ENCODE results near the gene CYP8B1. TPM values are rescaled to one million over a fixed set of nuclear protein-coding genes. Genes with fewer than 3 reads are reported as not detected.

CYP8B1 gene
- total and polyA plus RNA-seq, 3 donors from 2014 or later, result not detected

GRCh38 chr3:42851228-42851834, 24.3 kb downstream of the CYP8B1 start:
- 78 to 85% methylated on average over 5 to 6 of the region's 6 CpGs for WGBS, 2 donors
- Histone ChIP-seq H3K27me3 (no peaks in the 10 kb centered on the region), H3K36me3 (ENCODE audit: low read depth, missing control alignments) (no peaks in the 10 kb centered on the region), H3K4me3 (no peak overlapping the region), H3K9me3 (no peaks in the 10 kb centered on the region), H3K27ac (peak overlapping the region in 1 of 2 donors; percentile 33), H3K4me1 (peaks cover 27% of the 10 kb centered on the region)
- TF ChIP-seq CTCF (IDR thresholded peaks at IDR 0.05) (no peak), POLR2A (IDR thresholded peaks at IDR 0.05) (no peak)
- no peak for DNase-seq
- intact Hi-C loops (cut with DNase I; ENCODE audit: low total_unique reads), result no loop called here

GRCh38 chr3:42850263-42850662, 25.4 kb downstream of the CYP8B1 start:
- no peaks in the 10 kb centered on the region for H3K27me3 ChIP-seq
- WGBS, 2 donors, result 90 to 95% methylated on average over 3 of the region's 3 CpGs
- H3K4me3 ChIP-seq, result no peak overlapping the region
- H3K4me1 ChIP-seq, result peaks cover 30% of the 10 kb centered on the region
- H3K9me3 ChIP-seq, result no peaks in the 10 kb centered on the region
- no peak overlapping the region for H3K27ac ChIP-seq
- no peak for TF ChIP-seq CTCF (IDR thresholded peaks at IDR 0.05)
- no peak for TF ChIP-seq POLR2A (IDR thresholded peaks at IDR 0.05)
- no peak for DNase-seq
- no peaks in the 10 kb centered on the region for H3K36me3 ChIP-seq (ENCODE audit: low read depth, missing control alignments)
- intact Hi-C loops (cut with DNase I; ENCODE audit: low total_unique reads), result no loop called here

- Histone ChIP-seq H3K4me3 (no peak overlapping the region), H3K27me3 (no peaks in the 10 kb centered on the region), H3K27ac (no peak overlapping the region), H3K4me1 (peaks cover 41% of the 10 kb centered on the region), H3K9me3 (no peaks in the 10 kb centered on the region), H3K36me3 (ENCODE audit: low read depth, missing control alignments) (no peaks in the 10 kb centered on the region)
- no peak for TF ChIP-seq POLR2A (IDR thresholded peaks at IDR 0.05)
- WGBS, 2 donors, result 94% methylated on average over 7 of the region's 7 CpGs
- no peak for DNase-seq
- intact Hi-C loops (cut with DNase I; ENCODE audit: low total_unique reads), result no loop called here
Observed at GRCh38 chr3:42849017-42849416, 26.7 kb downstream of the CYP8B1 start.

GRCh38 chr3:42847731-42848130, 27.9 kb downstream of the CYP8B1 start:
- Histone ChIP-seq H3K27me3 (no peaks in the 10 kb centered on the region), H3K36me3 (ENCODE audit: low read depth, missing control alignments) (no peaks in the 10 kb centered on the region), H3K4me3 (no peak overlapping the region), H3K27ac (peak overlapping the region in 1 of 2 donors; percentile 35), H3K9me3 (no peaks in the 10 kb centered on the region), H3K4me1 (peaks cover 41% of the 10 kb centered on the region)
- no peak for DNase-seq
- WGBS, 2 donors, result 64 to 75% methylated on average over 4 of the region's 4 CpGs
- intact Hi-C loops (cut with DNase I; ENCODE audit: low total_unique reads), result no loop called here
- no peak for TF ChIP-seq POLR2A (IDR thresholded peaks at IDR 0.05)
- TF ChIP-seq CTCF (IDR thresholded peaks at IDR 0.05), result no peak

GRCh38 chr3:42846685-42847522, 28.8 kb downstream of the CYP8B1 start:
- 46 to 49% methylated on average over 5 of the region's 5 CpGs for WGBS, 2 donors
- H3K9me3 ChIP-seq, result no peaks in the 10 kb centered on the region
- peak overlapping the region in 1 of 2 donors; percentile 57 for H3K27ac ChIP-seq
- intact Hi-C loops (cut with DNase I; ENCODE audit: low total_unique reads), result no loop called here
- TF ChIP-seq POLR2A (IDR thresholded peaks at IDR 0.05), result no peak
- DNase-seq, result no peak
- no peak overlapping the region for H3K4me3 ChIP-seq
- H3K4me1 ChIP-seq, result peaks cover 35% of the 10 kb centered on the region
- H3K36me3 ChIP-seq (ENCODE audit: low read depth, missing control alignments), result no peaks in the 10 kb centered on the region
- H3K27me3 ChIP-seq, result no peaks in the 10 kb centered on the region
